NCI-H1436 treated with DMSO at 0.1 percent for 48 hours (cell line): ENCODE measurements around the gene RASSF9.

ENCODE experiments used
- DNase-seq: peaks from one replicate; lab custom pipeline; 2025; lab: John Stamatoyannopoulos, UW

Gene RASSF9

DNA sequence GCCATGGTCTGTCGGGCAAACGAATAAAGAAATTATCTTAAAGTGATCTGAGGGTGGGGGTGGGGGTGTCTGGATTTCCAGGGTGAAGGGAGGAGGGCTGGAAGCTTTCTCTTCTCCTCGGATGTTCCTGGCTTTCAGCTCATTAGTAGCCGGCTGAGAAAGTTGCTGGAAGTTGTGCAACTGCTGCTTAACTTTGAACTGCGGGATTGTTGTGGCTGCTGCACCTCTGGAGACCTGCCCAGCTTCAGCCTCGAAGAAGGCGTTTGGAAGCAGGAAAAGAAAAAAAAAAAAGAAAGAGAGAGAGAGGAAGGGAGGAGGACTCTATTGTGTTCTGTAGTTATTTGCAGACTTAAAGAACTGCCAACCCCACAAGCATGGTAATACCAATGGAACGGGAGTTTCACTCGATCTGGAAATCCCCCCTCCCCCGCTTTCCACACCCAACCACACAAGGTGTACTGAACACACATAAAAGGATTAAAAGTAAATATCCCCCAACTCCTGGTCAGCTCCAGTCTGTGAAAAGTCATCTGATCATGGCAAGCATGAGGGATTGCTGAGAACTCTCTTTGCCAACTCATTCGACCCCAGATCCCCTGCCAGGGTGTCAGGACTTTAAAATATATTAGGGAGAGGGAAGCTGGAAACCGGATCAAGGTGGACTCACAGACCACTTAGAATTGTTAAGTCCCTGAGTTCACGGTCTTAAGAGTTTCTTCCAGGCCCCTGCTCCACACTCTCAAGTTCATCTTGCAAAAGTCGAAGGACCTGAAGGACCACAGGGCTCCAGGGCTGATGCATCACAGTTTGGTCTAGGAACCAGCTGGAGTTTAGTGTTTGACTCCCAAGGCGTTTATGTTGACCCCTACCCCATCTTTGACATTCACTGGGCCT lies at the start of gene RASSF9:
TSS of gene RASSF9 (minus strand) at position 213 of the 894 bp plus-strand sequence. CDS start at position 5, 208 bp downstream.
- DNase-seq = no peak

DNA sequence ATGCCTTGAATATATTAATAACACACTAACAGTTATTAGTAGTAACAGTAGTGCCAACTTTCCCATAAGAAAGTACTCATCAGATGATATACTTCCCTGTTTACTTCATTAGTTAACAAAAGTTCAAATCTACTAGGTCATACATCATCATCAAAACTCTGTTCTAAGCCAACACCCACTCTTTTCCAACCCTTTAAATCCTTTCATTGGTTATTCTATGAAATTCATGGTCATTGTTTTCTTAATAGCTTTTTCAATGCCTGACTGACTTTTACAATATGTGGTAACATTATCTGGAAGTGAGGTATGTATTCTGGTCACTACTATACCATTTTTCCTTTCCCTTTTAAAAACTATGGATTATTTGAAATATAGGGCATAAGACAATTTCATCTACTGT lies 47.6 kb upstream of the RASSF9 start:
- DNase-seq = no peak

DNA sequence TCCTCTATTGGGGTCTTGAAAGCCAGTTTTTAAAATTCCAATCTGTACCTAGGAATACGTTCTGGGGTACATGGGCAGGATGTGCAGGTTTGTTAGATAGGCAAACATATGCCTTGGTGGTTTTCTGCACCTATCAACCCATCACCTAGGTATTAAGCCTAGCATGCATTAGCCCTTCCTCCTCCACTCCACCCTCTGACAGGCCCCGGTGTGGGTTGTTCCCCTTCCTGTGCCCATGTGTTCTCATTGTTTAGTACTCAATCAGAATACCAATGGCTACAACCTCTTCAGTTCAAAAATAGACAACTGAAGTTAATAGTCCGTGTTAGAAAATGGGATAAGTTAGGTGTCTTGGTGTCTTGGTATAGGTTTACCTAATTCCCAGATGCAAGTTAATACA lies 41.2 kb upstream of the RASSF9 start:
- no peak for DNase-seq

DNA sequence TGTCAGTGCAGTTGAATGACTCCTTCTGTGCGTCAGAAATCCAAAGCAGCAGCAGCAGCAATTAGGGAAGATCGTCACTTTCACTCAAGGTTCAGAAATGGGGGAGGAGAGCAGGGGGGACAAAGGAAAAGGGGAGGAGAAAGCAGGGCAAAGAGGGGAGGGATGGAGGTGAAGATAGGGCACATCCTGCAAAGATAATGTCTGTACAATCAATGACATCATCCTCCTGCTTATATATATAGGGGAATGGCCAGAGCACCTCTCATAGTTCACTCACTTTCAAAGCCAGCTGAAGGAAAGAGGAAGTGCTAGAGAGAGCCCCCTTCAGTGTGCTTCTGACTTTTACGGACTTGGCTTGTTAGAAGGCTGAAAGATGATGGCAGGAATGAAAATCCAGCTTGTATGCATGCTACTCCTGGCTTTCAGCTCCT lies 37.8 kb upstream of the RASSF9 start, which contains the start of gene NTS:
TSS of gene NTS (plus strand) at position 265 of the 431 bp plus-strand sequence. CDS start at position 374, 109 bp downstream.
- no peak for DNase-seq

DNA sequence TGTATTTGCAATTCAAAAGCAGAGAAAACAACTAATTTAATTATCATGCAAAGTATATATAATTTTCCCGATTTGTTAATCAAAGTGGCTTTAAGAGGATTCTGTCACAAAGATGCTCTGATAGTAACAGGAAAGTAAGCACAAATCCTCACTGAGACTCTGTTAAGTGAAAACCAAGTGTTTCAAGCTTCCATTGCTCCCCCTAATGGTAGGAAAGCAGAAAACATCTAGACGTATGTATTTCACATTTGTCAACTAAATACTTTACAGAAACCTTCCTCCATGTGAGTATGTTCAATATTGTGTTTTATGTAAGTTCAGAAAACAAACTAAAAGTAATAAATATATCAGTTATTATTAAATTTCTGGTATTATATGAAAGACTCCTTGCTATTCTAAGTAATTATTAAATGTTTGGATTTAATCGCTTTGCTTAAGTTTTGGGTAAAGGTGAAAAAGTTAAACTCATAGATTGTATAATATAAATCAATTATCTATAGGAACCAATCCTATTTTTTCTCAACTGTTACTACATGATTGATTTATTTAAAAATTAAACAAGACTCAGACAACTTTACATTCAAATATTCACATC lies 36.4 kb upstream of the RASSF9 start:
- DNase-seq = peak; percentile 47

DNA sequence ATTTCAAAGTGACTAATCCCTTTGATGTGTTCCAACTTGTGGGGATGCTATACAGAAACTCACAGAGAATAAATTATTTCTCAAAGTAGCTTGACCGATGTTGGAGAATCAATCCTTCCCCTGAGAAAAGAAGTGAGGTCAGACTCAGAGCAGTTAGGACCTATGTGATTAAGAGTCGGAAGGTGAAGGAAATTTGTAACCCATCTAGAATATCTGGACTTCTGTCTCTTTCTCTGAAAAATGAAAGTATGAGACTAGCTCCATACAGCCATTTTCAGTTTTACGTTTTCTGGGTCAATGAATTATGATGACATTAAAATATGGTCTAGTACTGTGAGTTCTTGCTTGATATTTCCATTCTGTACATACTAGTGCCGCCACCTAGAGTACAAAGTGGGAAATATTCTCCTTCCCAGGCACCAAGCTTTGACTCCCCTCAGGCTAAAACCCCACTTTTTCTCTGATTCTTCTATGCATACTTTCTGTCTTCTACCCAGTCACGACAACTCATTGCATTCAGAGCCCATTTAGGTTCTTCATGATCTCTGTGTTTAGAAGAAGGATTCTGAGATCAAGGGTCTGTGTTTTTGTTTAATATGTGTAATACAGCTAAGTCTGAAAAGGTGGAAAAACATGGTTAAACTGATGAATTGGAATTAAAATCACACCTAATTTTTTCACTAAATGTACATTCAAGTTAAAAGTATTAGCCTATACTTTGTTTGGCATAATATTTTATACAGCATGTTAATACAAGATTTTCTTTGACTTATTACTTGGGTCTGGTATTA lies 31.0 kb upstream of the RASSF9 start:
- DNase-seq = peak; percentile 18

DNA sequence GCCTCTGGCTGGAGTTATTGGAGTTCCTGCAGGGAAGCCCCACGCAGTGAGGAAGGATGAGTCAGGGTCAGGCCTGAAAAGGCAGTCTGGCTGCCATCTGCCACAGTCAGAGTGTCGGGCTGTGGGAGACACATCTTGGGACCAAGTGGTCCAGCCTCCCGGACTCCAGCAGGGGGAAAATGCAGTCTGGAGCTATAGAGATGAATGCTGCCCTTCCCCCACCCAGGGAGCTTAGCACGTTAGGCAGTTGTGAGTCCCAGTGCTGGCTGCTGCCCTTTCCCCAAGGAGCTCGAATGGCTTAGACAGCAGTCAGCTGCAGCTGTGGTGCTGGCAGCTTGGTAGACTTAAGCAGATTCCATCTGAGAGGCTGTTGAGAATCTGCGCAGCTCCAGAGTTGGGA lies 29.7 kb upstream of the RASSF9 start:
- DNase-seq = no peak

DNA sequence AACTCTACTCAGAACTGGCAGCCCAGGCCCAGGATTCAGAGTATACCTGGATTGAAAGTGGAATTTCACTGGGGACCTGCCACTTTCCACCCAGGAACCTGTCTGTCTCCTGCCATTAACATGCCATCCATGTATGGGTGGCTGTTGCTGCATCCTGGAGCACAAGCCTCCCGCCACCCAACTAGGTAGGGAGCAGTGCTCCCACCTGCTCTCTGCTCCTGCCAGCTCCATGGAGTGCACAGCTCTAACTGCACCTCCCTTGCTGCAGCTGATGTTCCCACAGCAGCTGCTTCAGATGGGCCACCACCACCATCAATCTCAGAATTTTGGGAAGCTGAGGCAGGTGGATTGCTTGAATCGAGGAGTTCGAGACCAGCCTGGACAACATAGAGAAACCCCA lies 20.8 kb upstream of the RASSF9 start:
- DNase-seq = no peak

DNA sequence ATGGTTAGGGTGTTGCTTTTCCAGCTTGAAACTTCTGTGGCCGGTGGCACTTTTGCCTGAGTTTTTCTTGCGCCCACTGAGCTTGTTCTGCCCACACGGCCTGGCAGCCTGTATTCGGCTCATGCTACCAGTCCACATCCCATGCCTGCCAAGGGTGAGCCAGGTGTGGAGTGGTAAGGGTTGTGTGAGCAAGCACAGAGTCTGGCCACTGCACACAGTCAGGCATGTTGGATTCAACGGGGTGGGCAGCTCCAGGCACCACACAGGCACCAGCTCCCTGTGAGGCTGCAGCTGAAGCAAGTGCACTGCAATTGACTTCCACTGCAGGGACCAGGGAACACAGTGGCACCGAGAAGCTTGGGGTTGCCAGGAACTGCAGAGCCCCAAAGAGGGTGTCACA lies 19.1 kb upstream of the RASSF9 start:
- no peak for DNase-seq

DNA sequence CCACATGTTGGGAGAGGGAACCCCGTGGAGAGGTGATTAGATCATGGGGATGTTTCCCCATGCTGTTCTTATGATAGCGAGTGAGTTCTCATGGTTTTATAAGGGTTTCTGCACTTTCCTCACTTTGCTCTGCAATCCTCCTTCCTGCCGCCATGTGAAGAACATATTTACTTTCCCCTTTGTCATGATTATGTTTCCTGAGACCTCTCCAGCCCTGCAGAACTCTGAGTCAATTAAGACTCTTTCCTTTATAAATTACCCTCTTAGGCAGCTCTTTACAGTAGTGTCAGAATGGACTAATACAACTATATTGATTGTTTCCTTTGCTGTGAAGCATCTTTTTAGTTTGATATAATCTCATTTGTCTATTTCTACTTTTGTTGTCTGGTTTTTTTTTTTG lies 13.1 kb upstream of the RASSF9 start:
- DNase-seq = no peak

DNA sequence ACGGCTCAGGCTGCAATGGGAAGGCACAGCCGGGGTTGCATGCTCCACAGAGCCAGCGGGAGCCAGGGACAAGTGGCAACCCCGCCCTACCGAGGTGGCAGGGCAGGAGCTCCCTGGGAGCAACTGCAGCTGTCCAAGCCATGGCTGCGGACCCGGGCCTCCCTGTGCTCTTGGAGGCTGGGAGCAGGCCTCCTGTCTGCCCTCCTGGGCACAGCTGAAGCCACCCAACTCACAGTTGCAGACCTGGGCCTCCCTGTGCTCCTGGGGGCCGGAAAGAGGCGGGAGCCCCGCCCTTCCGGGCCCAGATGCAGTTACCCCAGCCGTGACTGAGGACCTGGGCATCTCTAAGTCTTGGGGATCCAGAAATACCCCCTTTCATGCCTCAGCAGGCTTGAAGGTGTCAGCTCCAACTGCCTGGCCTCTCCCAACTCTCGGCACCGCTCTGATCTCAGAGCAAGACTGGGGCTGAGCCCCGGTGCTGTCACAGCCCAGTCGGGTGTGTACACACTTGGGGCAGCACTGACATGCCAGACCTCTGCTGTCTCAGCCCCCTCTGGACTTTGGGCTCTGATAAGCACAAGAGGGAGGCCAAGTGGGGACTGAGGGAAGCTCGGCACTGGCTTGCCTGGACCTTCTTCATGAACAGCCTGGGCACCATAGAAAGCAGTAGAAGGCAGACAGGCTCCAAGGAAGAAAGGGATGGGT lies 7.5 kb upstream of the RASSF9 start:
- no peak for DNase-seq

DNA sequence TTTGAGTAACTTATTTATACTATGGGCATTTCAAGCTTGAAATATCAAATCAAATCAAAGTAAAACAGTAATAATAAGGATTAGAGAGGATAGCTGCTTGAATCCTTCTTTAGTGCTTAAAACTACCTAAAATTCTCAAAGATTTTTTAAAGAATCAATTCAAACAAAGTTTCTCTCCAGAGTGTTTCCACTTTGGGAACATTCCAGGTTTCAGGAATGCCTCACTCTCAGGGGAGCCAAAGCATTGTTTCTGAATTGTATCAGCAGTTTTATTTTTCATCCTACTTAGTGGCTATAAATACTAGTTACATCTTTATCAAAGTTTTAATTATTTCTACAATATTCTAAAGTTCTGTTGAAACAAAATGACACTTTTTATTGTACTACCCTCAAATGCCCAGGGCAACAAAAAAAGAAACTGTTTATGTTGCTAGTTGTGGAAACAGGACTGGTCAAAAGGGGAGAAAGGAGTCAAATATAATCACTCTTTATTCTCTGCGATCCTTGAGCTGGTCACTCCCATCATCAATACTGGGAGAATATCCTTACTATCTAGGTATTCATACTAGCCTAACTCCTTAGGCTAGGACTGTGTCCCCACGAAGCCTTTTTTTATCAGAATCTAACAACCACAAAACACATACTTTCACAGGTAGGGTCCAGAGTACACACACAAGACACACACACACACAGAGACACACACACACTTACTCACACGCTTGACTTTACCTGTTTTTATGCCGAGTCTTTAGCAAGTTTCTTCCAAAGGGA lies 598 bp downstream of the RASSF9 start:
- DNase-seq = no peak

DNA sequence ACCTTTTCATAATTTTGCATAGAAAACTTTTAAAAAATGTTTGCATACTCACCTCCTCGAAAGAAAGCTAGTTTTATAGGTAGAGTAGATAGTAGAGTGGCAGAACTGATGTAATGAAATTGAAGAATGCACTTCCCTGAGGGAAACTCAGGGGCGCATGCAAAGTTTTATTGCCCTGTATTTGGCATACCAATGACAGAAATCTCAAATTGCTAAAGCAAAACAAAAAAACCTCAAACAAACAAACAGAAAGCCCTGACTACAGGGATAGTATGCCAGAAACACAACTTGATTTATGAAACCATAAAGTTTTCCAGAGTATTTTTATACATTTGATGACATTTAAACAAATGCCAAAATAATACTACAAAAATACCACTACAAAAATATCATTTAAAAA lies 1.8 kb downstream of the RASSF9 start:
- DNase-seq = no peak

DNA sequence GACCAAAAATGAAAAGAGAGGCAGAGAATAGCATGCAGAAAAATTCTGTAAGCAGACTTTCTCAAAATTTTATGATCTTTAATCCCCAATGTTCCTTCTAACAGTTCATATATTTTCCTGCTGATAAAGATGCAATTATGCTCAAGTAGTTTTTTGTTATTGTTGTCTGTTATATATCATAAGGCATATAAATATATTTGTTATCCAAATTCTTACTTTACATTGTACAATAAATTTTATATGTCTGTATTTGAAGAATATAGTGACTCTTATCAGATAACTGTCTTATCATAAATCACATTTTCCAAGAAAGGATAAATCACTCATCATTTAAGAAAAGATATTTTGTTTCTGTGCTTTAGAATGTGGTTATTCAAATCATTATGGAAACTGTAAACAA lies 2.6 kb downstream of the RASSF9 start:
- no peak for DNase-seq

DNA sequence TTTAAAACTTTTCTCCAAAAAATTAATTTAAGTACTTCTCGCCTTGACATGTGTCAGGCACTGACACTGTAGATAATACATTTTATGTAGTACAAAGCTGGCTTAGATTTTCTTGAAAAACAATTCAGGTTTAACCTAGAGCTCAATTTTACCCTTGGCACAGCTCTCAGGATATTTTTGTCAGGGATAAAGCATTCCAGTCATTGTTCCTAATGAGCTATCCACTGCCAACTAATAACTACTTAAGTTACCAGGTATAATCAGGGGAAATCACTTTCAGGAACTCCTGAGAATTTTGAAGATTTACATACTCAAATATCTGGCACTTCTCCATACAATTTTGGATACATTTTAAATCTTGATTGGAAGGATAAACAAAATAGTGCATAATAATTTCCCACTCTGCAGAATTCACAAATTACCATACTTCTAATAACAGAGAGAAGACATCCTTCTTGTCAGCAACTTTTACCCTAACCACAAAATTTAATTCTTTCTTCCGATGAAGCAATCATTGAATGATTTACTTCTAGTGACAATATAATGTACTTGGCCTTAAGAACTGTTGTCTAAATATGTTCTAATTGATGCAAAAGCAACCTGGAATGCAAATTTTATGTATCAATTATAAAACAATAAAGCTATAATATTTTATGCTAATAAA lies 4.8 kb downstream of the RASSF9 start:
- DNase-seq = no peak

DNA sequence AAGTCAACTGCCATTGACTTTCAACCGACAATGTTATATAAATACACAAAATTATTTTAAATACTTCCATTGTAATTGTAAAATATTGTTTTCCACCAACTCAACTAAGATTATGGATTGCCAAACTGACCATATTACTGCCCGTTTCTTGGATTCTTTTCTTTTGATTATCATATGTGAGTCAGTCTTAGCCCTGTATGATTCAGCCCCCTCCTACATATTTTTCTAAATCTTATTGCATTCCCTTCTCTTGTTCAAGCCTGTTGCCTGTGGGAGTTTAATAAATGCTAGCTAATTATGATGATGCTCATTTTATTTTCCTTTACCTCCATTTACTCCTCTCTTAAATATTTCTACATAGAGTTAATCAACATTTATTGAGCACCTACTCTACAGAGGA lies 6.8 kb downstream of the RASSF9 start:
- DNase-seq = no peak

DNA sequence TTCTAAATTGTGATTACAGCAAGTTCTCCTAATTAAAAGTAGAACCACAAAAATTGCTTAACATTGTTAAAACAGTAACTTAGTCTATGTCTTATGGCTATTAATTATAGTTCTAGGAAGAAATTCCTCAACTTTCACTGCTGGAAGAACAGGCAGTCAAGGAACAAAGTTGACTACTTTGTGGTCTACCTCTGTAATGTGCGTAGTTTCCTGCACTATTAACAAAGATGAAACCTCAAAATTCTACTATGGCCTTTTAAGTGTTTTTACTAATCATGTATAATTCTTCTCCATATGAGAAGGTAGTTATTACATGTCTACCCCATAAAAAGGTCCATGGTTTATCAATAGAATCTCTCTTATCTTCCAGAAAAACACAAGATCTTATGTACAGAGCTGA lies 7.6 kb downstream of the RASSF9 start:
- no peak for DNase-seq

DNA sequence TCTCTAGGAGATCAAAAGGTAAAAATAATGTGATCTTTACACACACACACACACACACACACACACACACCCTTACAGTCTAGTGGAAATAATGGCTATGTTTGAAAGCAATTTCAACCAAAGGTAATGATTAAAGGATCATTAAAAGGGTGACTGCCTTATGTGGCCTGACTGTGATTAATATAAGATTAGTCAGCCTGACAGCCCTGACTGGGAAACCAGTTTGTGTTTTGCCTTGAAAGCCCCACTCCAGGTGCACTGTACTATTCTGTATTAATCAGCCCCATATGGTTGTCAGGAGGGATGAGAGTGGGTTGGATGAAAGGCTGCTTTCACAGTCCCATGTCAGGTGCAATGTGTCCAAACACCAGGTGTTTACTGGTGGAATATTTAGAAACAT lies 10.5 kb downstream of the RASSF9 start:
- peak; percentile 31 for DNase-seq

DNA sequence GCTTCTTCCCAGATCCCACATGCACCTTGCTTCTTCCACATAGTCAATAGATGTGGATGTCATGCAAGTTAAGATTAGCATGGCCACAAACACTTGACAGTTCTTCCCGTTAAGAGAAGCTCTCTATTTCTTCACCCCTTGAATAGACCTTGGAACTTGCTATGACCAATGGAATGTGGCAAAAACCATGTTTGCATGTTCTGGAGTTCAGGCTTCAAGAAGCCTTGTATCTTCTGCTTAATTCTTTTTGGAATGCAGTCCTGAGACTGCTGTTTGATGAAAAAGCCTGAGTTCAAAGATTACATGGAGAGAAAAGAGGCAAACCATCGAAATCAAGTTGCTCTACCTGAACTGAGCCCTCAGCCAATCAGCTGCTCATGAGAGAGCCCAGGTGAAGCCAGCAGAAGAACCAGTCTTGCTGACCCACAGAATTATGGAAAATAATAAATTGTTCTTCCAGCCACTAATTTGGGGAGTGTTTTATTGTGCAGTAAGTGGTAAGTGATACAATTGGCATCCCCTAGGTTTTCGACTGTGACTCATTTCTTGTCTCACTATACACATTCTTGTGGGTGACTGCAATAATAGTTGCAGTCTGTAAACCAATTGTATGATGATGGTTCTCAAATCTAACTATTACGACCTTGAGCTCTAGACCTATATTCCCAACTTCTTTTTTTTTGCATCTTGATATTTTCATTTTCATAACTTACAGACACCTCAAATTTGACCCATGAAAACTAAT lies 12.6 kb downstream of the RASSF9 start:
- no peak for DNase-seq

DNA sequence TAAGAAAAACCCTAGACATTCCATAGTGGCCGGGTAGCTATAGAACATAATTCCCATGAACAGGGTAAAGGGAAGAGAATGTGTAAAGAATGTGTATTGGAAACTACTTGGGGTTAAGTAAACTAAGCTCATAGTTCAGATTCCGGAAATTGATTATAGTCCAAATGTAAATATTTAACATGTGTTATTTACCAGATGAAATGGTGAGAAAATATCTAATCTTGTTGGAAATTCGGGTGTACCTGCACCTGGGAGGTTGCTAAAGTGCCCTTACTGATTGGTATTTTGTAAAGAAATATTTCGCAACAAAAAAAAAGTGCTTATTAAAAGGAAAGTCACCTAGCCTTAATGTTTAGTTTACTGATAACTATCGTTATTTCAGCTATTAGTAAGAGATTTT lies 14.4 kb downstream of the RASSF9 start:
- no peak for DNase-seq
